Thoracic aorta (tissue), 2 donors: Measurements from ENCODE around the gene TBXA2R. TPM values are rescaled to one million over a fixed set of nuclear protein-coding genes. Genes with fewer than 3 reads are reported as not detected.

Source experiments
- ATAC-seq: fragments of 150-250 bp; one replicate; pipeline ENCODE4 v1.8.0; 2017; ENCODE audit warnings: low read depth; ENCODE audit not compliant: insufficient number of reproducible peaks, low FRiP score
- DNase-seq: peaks from one replicate; pipeline ENCODE4 v3.0.0-alpha.2; 2020; ENCODE audit warnings: low spot score
- H3K27ac ChIP-seq, 2 donors: fragments of 200-600 bp; sonication (generic); 1 replicate in 1 of 2; 2 replicates in 1 of 2; pipeline ENCODE4 v1.5.1; 2016; ENCODE audit warnings: mild to moderate bottlenecking in 2 of 2, moderate library complexity in 2 of 2
- H3K27me3 ChIP-seq: fragments of 200-600 bp; sonication (generic); replicated peaks from 2 replicates; pipeline ENCODE4 v1.6.0; 2016; ENCODE audit warnings: mild to moderate bottlenecking; ENCODE audit not compliant: insufficient read depth
- H3K36me3 ChIP-seq: fragments of 200-600 bp; sonication (generic); one replicate; pipeline ENCODE4 v1.5.1; 2016
- H3K4me1 ChIP-seq, 2 donors: fragments of 200-600 bp; sonication (generic); 1 replicate in 1 of 2; 2 replicates in 1 of 2; pipeline versions ENCODE4 v1.5.1 to v1.6.0; 2016; ENCODE audit warnings: low read depth in 2 of 2, mild to moderate bottlenecking in 1 of 2; ENCODE audit not compliant: control insufficient read depth in 1 of 2
- H3K4me3 ChIP-seq: fragments of 200-600 bp; sonication (generic); 2 replicates; pipeline ENCODE4 v1.5.1; 2016; ENCODE audit warnings: mild to moderate bottlenecking
- H3K9me3 ChIP-seq: fragments of 200-600 bp; sonication (generic); 2 replicates; pipeline ENCODE4 v1.5.1; 2016
- total RNA-seq, 2 donors: library from RNA; depleted of rRNA; stranded (reverse); fragments of >200 nt; gene quantifications; one replicate each; pipeline versions ENCODE4 v1.1.0 to v1.2.3, GENCODE V29; 2016
- TF ChIP-seq, protein P1 (sequence below): fragments of 200-600 bp; sonication (generic); IDR thresholded peaks from one replicate; pipeline ENCODE4 v1.5.1; 2019; ENCODE audit warnings: antibody characterized with exemption

Gene TBXA2R
- total RNA-seq = 10 to 100 TPM; 29.4 to 39.1 TPM

- Histone ChIP-seq H3K27ac (peak within 1 kb of the TSS; percentile 98 to 99), H3K9me3 (no peaks in the 10 kb centered on the region), H3K36me3 (peaks cover 5% of the 10 kb centered on the region), H3K4me1 (peaks cover 38 to 73% of the 10 kb centered on the region in 2 donors), H3K27me3 (no peaks in the 10 kb centered on the region), H3K4me3 (peak within 1 kb of the TSS; percentile 87)
- DNase-seq (peak; percentile 52), ATAC-seq (no peak)
- TF ChIP-seq, protein P1, sequence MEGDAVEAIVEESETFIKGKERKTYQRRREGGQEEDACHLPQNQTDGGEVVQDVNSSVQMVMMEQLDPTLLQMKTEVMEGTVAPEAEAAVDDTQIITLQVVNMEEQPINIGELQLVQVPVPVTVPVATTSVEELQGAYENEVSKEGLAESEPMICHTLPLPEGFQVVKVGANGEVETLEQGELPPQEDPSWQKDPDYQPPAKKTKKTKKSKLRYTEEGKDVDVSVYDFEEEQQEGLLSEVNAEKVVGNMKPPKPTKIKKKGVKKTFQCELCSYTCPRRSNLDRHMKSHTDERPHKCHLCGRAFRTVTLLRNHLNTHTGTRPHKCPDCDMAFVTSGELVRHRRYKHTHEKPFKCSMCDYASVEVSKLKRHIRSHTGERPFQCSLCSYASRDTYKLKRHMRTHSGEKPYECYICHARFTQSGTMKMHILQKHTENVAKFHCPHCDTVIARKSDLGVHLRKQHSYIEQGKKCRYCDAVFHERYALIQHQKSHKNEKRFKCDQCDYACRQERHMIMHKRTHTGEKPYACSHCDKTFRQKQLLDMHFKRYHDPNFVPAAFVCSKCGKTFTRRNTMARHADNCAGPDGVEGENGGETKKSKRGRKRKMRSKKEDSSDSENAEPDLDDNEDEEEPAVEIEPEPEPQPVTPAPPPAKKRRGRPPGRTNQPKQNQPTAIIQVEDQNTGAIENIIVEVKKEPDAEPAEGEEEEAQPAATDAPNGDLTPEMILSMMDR = no peak
Measured at GRCh38 chr19:3606690-3607289, at the start of gene TBXA2R. TBXA2R (minus strand) TSS chr19:3606875; CDS start chr19:3600634, 6,241 bp downstream.

DNA sequence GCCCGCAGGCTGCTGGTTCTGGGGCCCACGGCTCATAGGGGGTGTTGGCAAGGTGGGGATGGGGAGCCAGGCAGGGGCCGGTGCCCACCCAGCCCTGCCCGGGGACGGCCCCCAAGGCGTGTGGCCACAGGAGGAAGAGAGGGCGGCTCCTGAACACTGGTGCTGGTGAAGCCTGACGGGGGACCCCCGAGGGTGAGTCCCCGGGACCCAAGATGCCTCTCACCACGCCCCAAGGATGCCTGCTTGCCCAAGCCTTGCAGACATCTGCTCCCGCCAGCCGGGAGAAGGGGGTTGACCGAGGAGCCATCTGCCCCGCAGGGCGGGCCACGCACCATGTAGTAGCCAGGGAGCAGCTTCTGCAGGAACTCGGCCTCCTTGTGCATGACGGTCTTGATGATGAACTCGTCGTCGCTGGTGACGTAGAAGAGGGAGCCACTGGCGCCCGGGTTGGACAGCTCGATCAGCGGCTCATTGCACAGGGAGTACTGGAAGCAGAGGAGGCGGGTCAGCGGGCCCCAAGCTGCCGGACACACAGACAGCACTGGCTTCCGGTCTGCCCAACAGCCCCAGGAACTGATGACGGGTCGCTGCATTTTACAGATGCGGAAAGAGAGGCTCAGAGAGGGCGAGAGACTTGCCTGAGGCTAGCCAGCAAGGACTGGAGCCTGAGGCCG lies 49.5 kb upstream of the TBXA2R start:
- Histone ChIP-seq H3K27ac (no peak overlapping the region), H3K4me1 (peaks cover 0 to 14% of the 10 kb centered on the region in 2 donors), H3K36me3 (peaks cover 78% of the 10 kb centered on the region), H3K9me3 (no peaks in the 10 kb centered on the region), H3K27me3 (no peaks in the 10 kb centered on the region), H3K4me3 (no peak overlapping the region)
- no peak for ATAC-seq
- TF ChIP-seq, protein P1 = no peak
- no peak for DNase-seq

GRCh38 chr19:3655402-3656072 lies 48.9 kb upstream of the TBXA2R start:
- TF ChIP-seq, protein P1 = no peak
- peaks cover 73% of the 10 kb centered on the region for H3K36me3 ChIP-seq
- H3K4me1 ChIP-seq = peaks cover 0 to 14% of the 10 kb centered on the region in 2 donors
- no peak for DNase-seq
- no peaks in the 10 kb centered on the region for H3K9me3 ChIP-seq
- H3K4me3 ChIP-seq = no peak overlapping the region
- H3K27me3 ChIP-seq = no peaks in the 10 kb centered on the region
- no peak for ATAC-seq
- H3K27ac ChIP-seq = no peak overlapping the region

DNA sequence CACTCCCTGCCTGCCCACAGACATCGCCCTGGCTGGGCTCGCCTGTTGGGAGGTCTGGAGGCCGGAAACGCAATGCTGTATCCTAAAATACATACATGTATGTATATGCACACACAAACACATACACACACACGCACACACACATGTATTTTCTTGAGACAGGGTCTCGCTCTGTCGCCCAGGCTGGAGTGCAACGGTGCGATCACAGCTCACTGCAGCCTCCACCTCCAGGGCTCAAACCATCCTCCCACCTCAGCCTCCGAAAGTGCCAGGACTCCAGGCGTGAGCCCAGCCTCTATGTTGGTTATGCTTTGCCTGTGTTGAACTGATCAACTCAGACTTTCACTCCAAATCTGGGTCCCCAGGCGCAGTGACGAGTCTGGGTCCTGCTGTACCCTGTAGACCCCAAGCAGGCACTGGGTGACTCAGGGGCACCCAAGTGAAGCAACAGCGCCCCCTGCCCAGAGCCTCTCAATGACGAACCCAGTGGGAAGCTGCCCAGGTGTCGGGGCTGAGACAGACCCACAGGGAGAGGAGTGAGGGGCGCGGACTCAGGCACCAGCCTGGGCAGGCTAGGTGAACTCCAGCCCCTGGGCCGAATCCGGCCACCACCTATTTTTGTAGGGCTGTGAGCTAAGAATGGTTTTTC lies 47.3 kb upstream of the TBXA2R start:
- peaks cover 60% of the 10 kb centered on the region for H3K36me3 ChIP-seq
- no peaks in the 10 kb centered on the region for H3K27me3 ChIP-seq
- no peaks in the 10 kb centered on the region for H3K9me3 ChIP-seq
- H3K27ac ChIP-seq = no peak overlapping the region
- TF ChIP-seq, protein P1 = no peak
- peaks cover 0 to 14% of the 10 kb centered on the region in 2 donors for H3K4me1 ChIP-seq
- H3K4me3 ChIP-seq = no peak overlapping the region
- ATAC-seq (no peak), DNase-seq (no peak)
